Liver (tissue), 9 donors: Measurements from ENCODE around the gene PTMA. TPM values are rescaled to one million over a fixed set of nuclear protein-coding genes. Genes with fewer than 3 reads are reported as not detected.
"Not testable (repeated sequence)": the region's sequence is repeated elsewhere in the genome, so short reads cannot be mapped to it uniquely, and the experiment has no call there.

Experiments
- DNase-seq: peaks from one replicate; pipeline ENCODE4 v3.0.0-alpha.2; 2017; ENCODE audit warnings: low spot score
- H3K27ac ChIP-seq, 2 donors: one replicate each; pipeline ENCODE4 v1.7.0; 2013; ENCODE audit warnings: inconsistent platforms in 2 of 2, low read length in 2 of 2, control low read depth in 1 of 2, low read depth in 1 of 2, mild to moderate bottlenecking in 1 of 2
- H3K27me3 ChIP-seq, 4 donors: one replicate each; pipeline versions ENCODE4 v1.6.1 to v1.7.0; 2013; ENCODE audit warnings: low read length in 3 of 4, inconsistent platforms in 1 of 4, mild to moderate bottlenecking in 1 of 4, moderate library complexity in 1 of 4; ENCODE audit not compliant: control insufficient read depth in 4 of 4, insufficient read depth in 4 of 4
- H3K36me3 ChIP-seq, 4 donors: one replicate each; pipeline versions ENCODE4 v1.6.1 to v1.7.0; 2013; ENCODE audit warnings: low read length in 3 of 4, mild to moderate bottlenecking in 3 of 4, low read depth in 1 of 4, moderate library complexity in 1 of 4; ENCODE audit not compliant: control insufficient read depth in 4 of 4, insufficient read depth in 3 of 4
- H3K4me1 ChIP-seq, 4 donors: one replicate each; pipeline versions ENCODE4 v1.6.1 to v1.7.0; 2013; ENCODE audit warnings: low read length in 3 of 4, mild to moderate bottlenecking in 3 of 4, moderate library complexity in 1 of 4; ENCODE audit not compliant: control insufficient read depth in 4 of 4, insufficient read depth in 4 of 4
- H3K4me3 ChIP-seq, 3 donors: one replicate each; pipeline versions ENCODE4 v1.6.1 to v1.7.0; 2013; ENCODE audit warnings: low read length in 3 of 3, control low read depth in 1 of 3, low read depth in 1 of 3, mild to moderate bottlenecking in 1 of 3
- H3K9ac ChIP-seq, 2 donors: one replicate each; pipeline ENCODE4 v1.7.0; 2013; ENCODE audit warnings: low read length in 2 of 2, mild to moderate bottlenecking in 2 of 2, moderate library complexity in 2 of 2, control low read depth in 1 of 2, low read depth in 1 of 2
- H3K9me3 ChIP-seq, 4 donors: one replicate each; pipeline versions ENCODE4 v1.6.1 to v1.7.0; 2013; ENCODE audit warnings: low read length in 3 of 4; ENCODE audit not compliant: control insufficient read depth in 4 of 4
- ATF3 ChIP-seq: IDR thresholded peaks from 2 replicates; pipeline ENCODE4 v1.6.1; 2016; ENCODE audit warnings: antibody characterized with exemption
- CTCF ChIP-seq: fragments of 150-350 bp; IDR thresholded peaks from 2 replicates; pipeline ENCODE4 v1.5.1; 2017; ENCODE audit warnings: improper control_type of control experiment, low read depth, low read length; ENCODE audit not compliant: missing input control
- EGR1 ChIP-seq, 2 donors: IDR thresholded peaks; 2 replicates each; pipeline ENCODE4 v1.6.1; 2016 to 2018; ENCODE audit warnings: antibody characterized with exemption in 2 of 2, low read depth in 2 of 2
- FOXA1 ChIP-seq: IDR thresholded peaks from 2 replicates; pipeline ENCODE4 v1.6.1; 2016; ENCODE audit warnings: antibody characterized with exemption
- GABPA ChIP-seq, 2 donors: IDR thresholded peaks in 1 of 2; conservative IDR thresholded peaks in 1 of 2; 2 replicates each; pipeline ENCODE4 v1.6.1; 2016; ENCODE audit warnings: antibody characterized with exemption in 2 of 2, mild to moderate bottlenecking in 1 of 2, moderate library complexity in 1 of 2
- HNF4A ChIP-seq, 2 donors: conservative IDR thresholded peaks; 2 replicates each; pipeline ENCODE4 v1.6.1; 2016; ENCODE audit warnings: antibody characterized with exemption in 2 of 2, mild to moderate bottlenecking in 2 of 2
- JUND ChIP-seq, 2 donors: IDR thresholded peaks; 2 replicates each; pipeline ENCODE4 v1.6.1; 2016; ENCODE audit warnings: antibody characterized with exemption in 2 of 2
- MAX ChIP-seq: IDR thresholded peaks from 2 replicates; pipeline ENCODE4 v1.6.1; 2016; ENCODE audit warnings: antibody characterized with exemption
- NR2F2 ChIP-seq: IDR thresholded peaks from 2 replicates; pipeline ENCODE4 v1.6.1; 2016; ENCODE audit warnings: antibody characterized with exemption
- RAD21 ChIP-seq, 2 donors: IDR thresholded peaks; 2 replicates each; pipeline ENCODE4 v1.6.1; 2016; ENCODE audit warnings: antibody characterized with exemption in 2 of 2, mild to moderate bottlenecking in 2 of 2
- REST ChIP-seq: IDR thresholded peaks from 2 replicates; pipeline ENCODE4 v1.6.1; 2016; ENCODE audit warnings: antibody characterized with exemption, mild to moderate bottlenecking
- RXRA ChIP-seq, 2 donors: IDR thresholded peaks; 2 replicates each; pipeline ENCODE4 v1.6.1; 2017 to 2018; ENCODE audit warnings: antibody characterized with exemption in 2 of 2, mild to moderate bottlenecking in 1 of 2
- SP1 ChIP-seq: IDR thresholded peaks from 2 replicates; pipeline ENCODE4 v1.6.1; 2018; ENCODE audit warnings: antibody characterized with exemption, mild to moderate bottlenecking
- TAF1 ChIP-seq: conservative IDR thresholded peaks from 2 replicates; pipeline ENCODE4 v1.6.1; 2016; ENCODE audit warnings: antibody characterized with exemption, mild to moderate bottlenecking
- YY1 ChIP-seq: IDR thresholded peaks from 2 replicates; pipeline ENCODE4 v1.6.1; 2016; ENCODE audit warnings: antibody characterized with exemption, mild to moderate bottlenecking
- ZBTB33 ChIP-seq: IDR thresholded peaks from 2 replicates; pipeline ENCODE4 v1.6.1; 2016; ENCODE audit warnings: antibody characterized with exemption
- WGBS: extraction: QIAGEN DNeasy Blood & Tissue Kit; methylation state at CpG from one replicate; pipeline ENCODE4 v1.1.7; 2013; 5-methylcytosine and 5-hydroxymethylcytosine counted together
- polyA plus RNA-seq, 2 donors: library from polyadenylated mRNA; stranded (reverse) in 1 of 2; unstranded in 1 of 2; fragments of 200-250 nt in 1 of 2; fragments of >200 nt in 1 of 2; fragmentation: Nextera tagmentation in 1 of 2; extraction: Ambion mirVana in 1 of 2; gene quantifications; one replicate each; pipeline versions ENCODE4 v1.2.1 to v1.2.3, GENCODE V29; 2013 to 2015
- total RNA-seq, 2 donors: library from RNA; depleted of rRNA; stranded (reverse); fragments of >200 nt; gene quantifications; one replicate each; pipeline ENCODE4 v1.2.3, GENCODE V29; 2014
- donor health status: healthy.
- donor health status: healthy.
- donor health status: healthy.
- donor health status: healthy.
- donor health status: healthy.

PTMA gene
- 100 to 1,000 TPM; 201 to 422 TPM for total RNA-seq
- 100 to 1,000 TPM; 310 to 523 TPM for polyA plus RNA-seq

GRCh38 chr2:231707927-231708772 lies at the start of gene PTMA:
Gene PTMA, plus strand, starts transcription at chr2:231708525. Its CDS starts 182 bp downstream, at chr2:231708707.
- peak; percentile 38 for TF ChIP-seq MAX
- no peak for TF ChIP-seq ZBTB33
- TF ChIP-seq SP1 = peak; percentile 81
- TF ChIP-seq ATF3 = no peak
- no peak for TF ChIP-seq NR2F2
- TF ChIP-seq TAF1 = peak; percentile 89
- no peak for TF ChIP-seq JUND (IDR thresholded peaks at IDR 0.05)
- peak; percentile 17 for TF ChIP-seq YY1
- TF ChIP-seq EGR1 (IDR thresholded peaks at IDR 0.05; ENCODE audit: low read depth in 2 of 2) = peak; percentile 60 to 86
- TF ChIP-seq RAD21 (IDR thresholded peaks at IDR 0.05) = no peak
- no peak for TF ChIP-seq FOXA1
- TF ChIP-seq REST = peak; percentile 95
- TF ChIP-seq RXRA (IDR thresholded peaks at IDR 0.05) = peak in 1 of 2 donors; percentile 42
- TF ChIP-seq CTCF = no peak
- TF ChIP-seq GABPA (IDR thresholded peaks at IDR 0.05 in 1 of 2, conservative IDR thresholded peaks at IDR 0.05 in 1 of 2) = no peak
- TF ChIP-seq HNF4A (conservative IDR thresholded peaks at IDR 0.05) = peak in 1 of 2 donors; percentile 8
- Histone ChIP-seq H3K27ac (peak within 1 kb of the TSS; percentile 99), H3K4me1 (peaks cover 8 to 37% (median 19%) of the 10 kb centered on the region in 4 donors), H3K4me3 (peak within 1 kb of the TSS; percentile 82 to 96 (median 85)), H3K9me3 (no peaks in the 10 kb centered on the region), H3K36me3 (peaks cover 0 to 8% (median 4%) of the 10 kb centered on the region in 4 donors), H3K27me3 (no peaks in the 10 kb centered on the region), H3K9ac (peak within 1 kb of the TSS; percentile 71 to 88)
- WGBS = under 1% methylated on average over 94 of the region's 97 CpGs
- peak; percentile 96 for DNase-seq

GRCh38 chr2:231660073-231660472 lies 48.3 kb upstream of the PTMA start:
- H3K4me1 ChIP-seq = peaks cover 0 to 13% (median 3%) of the 10 kb centered on the region in 4 donors
- not testable (repeated sequence) for H3K27ac ChIP-seq, DNase-seq, H3K9me3 ChIP-seq, H3K9ac ChIP-seq, H3K4me3 ChIP-seq, H3K27me3 ChIP-seq, H3K36me3 ChIP-seq
- WGBS = 95% methylated on average over 7 of the region's 7 CpGs
